Fibroblast of lung (primary cell): ENCODE results near the gene CGB5.
"Not testable (repeated sequence)": the region's sequence is repeated elsewhere in the genome, so short reads cannot be mapped to it uniquely, and the experiment has no call there.

ENCODE experiments used
- EZH2 ChIP-seq: IDR thresholded peaks from 2 replicates; pipeline ENCODE4 v1.5.1; 2012; ENCODE audit warnings: low read length, control low read depth, mild to moderate bottlenecking; ENCODE audit errors: missing control alignments
- TF ChIP-seq, protein P1 (sequence below), 2 donors: IDR thresholded peaks in 1 of 2; conservative IDR thresholded peaks in 1 of 2; 1 replicate in 1 of 2; 2 replicates in 1 of 2; pipeline ENCODE4 v1.5.1; 2011 to 2012; ENCODE audit warnings: low read length in 2 of 2, control low read depth in 1 of 2, inconsistent platforms in 1 of 2, low read depth in 1 of 2, mild to moderate bottlenecking in 1 of 2

DNA sequence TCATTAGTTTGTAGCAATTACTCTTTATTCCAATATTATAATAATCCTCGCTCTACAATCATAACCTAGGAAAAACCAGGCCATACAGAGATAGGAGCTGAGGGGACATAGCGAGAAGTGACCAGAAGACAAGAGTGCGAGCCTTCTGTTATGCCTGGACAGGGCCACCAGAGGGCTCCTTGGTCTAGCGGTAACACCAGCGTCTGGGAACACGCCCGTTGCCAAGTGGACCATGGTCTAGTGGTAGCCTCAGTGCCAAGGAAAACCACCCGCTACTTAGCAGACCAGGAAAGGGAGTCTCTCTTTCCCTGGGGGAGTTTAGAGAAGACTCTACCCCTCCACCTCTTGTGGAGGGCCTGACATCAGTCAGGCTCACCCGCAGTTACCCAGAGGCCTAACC lies 31.2 kb downstream of the CGB5 start:
- TF ChIP-seq EZH2 = not testable (repeated sequence)
- TF ChIP-seq, protein P1, sequence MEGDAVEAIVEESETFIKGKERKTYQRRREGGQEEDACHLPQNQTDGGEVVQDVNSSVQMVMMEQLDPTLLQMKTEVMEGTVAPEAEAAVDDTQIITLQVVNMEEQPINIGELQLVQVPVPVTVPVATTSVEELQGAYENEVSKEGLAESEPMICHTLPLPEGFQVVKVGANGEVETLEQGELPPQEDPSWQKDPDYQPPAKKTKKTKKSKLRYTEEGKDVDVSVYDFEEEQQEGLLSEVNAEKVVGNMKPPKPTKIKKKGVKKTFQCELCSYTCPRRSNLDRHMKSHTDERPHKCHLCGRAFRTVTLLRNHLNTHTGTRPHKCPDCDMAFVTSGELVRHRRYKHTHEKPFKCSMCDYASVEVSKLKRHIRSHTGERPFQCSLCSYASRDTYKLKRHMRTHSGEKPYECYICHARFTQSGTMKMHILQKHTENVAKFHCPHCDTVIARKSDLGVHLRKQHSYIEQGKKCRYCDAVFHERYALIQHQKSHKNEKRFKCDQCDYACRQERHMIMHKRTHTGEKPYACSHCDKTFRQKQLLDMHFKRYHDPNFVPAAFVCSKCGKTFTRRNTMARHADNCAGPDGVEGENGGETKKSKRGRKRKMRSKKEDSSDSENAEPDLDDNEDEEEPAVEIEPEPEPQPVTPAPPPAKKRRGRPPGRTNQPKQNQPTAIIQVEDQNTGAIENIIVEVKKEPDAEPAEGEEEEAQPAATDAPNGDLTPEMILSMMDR (conservative IDR thresholded peaks at IDR 0.05 in 1 of 2, IDR thresholded peaks at IDR 0.05 in 1 of 2; ENCODE audit: low read depth in 1 of 2, low read length in 2 of 2) = peak; percentile 52 to 56
